Natural killer cell treated with Interleukin-12 subunit alpha and Interleukin-12 subunit beta and Interleukin-15 and Interleukin-18, amount 100 ng/mL, for 72 hours (primary cell): Measurements from ENCODE around the gene SRPRB. TPM values are rescaled to one million over a fixed set of nuclear protein-coding genes. Genes with fewer than 3 reads are reported as not detected.
A peak's percentile ranks its signal among the peaks of the same experiment; 100 is the strongest.

Experiments used
- ATAC-seq, 2 donors: fragments of 150-1000 bp; cut with Tn5 transposase in 1 of 2; sonication (Bioruptor Pico), chemical (Tn5 transposase) in 1 of 2; 2 replicates each; pipeline ENCODE4 v1.10.0; 2021
- DNase-seq: peaks from one replicate; pipeline ENCODE4 v3.0.0; 2022; ENCODE audit warnings: low spot score
- H3K27ac Mint-ChIP-seq, 2 donors: 1 replicate in 1 of 2; 2 replicates in 1 of 2; pipeline ENCODE4 v1.8.0; 2022; ENCODE audit warnings: mixed read lengths in 2 of 2, mild to moderate bottlenecking in 1 of 2, moderate library complexity in 1 of 2
- H3K27me3 Mint-ChIP-seq, 2 donors: 1 replicate in 1 of 2; 2 replicates in 1 of 2; pipeline ENCODE4 v1.8.0; 2022; ENCODE audit warnings: mixed read lengths in 2 of 2
- H3K36me3 Mint-ChIP-seq: one replicate; pipeline ENCODE4 v1.8.0; 2022; ENCODE audit warnings: mixed read lengths
- H3K4me1 Mint-ChIP-seq, 2 donors: 1 replicate in 1 of 2; 2 replicates in 1 of 2; pipeline ENCODE4 v1.8.0; 2022; ENCODE audit warnings: low read depth in 2 of 2, mixed read lengths in 2 of 2, mild to moderate bottlenecking in 1 of 2
- H3K4me3 Mint-ChIP-seq: one replicate; pipeline ENCODE4 v1.8.0; 2022; ENCODE audit warnings: mixed read lengths
- H3K9me3 Mint-ChIP-seq: 2 replicates; pipeline ENCODE4 v1.8.0; 2022; ENCODE audit warnings: mixed read lengths
- total RNA-seq, 2 donors: library from RNA; stranded (reverse); gene quantifications; one replicate each; pipeline ENCODE4 v1.2.3, GENCODE V29; 2022

The SRPRB gene
- total RNA-seq, 2 donors from 2014 or later, result 81.4 to 84.5 TPM

GRCh38 chr3:133837487-133838295 lies 32.1 kb downstream of the SRPRB start:
- Mint-ChIP-seq H3K27me3 (no peaks in the 10 kb centered on the region), H3K4me3 (no peak overlapping the region), H3K27ac (no peak overlapping the region), H3K36me3 (no peaks in the 10 kb centered on the region), H3K4me1 (no peaks in the 10 kb centered on the region), H3K9me3 (no peaks in the 10 kb centered on the region)
- peak; percentile 35 for DNase-seq
- ATAC-seq, result no peak

GRCh38 chr3:133838296-133838789 lies 32.7 kb downstream of the SRPRB start:
- H3K4me3 Mint-ChIP-seq, result no peak overlapping the region
- no peaks in the 10 kb centered on the region for H3K4me1 Mint-ChIP-seq
- DNase-seq (peak; percentile 57), ATAC-seq (no peak)
- H3K36me3 Mint-ChIP-seq, result no peaks in the 10 kb centered on the region
- H3K27me3 Mint-ChIP-seq, result no peaks in the 10 kb centered on the region
- no peaks in the 10 kb centered on the region for H3K9me3 Mint-ChIP-seq
- no peak overlapping the region for H3K27ac Mint-ChIP-seq

- H3K27ac Mint-ChIP-seq, result no peak overlapping the region
Observed at GRCh38 chr3:133838916-133839800, 33.5 kb downstream of the SRPRB start.

GRCh38 chr3:133840055-133840737 lies 34.6 kb downstream of the SRPRB start:
- Mint-ChIP-seq H3K9me3 (no peaks in the 10 kb centered on the region), H3K27me3 (peaks cover 0 to 7% of the 10 kb centered on the region in 2 donors), H3K4me1 (no peaks in the 10 kb centered on the region), H3K4me3 (no peak overlapping the region), H3K36me3 (no peaks in the 10 kb centered on the region), H3K27ac (no peak overlapping the region)
- peak; percentile 58 for DNase-seq
- no peak for ATAC-seq

More at GRCh38 chr3:133838916-133839800, 33.5 kb downstream of the SRPRB start:
- no peaks in the 10 kb centered on the region for H3K36me3 Mint-ChIP-seq
- no peaks in the 10 kb centered on the region for H3K4me1 Mint-ChIP-seq
- no peak overlapping the region for H3K4me3 Mint-ChIP-seq
- ATAC-seq (no peak), DNase-seq (peak; percentile 54)
- no peaks in the 10 kb centered on the region for H3K9me3 Mint-ChIP-seq
- peaks cover 0 to 3% of the 10 kb centered on the region in 2 donors for H3K27me3 Mint-ChIP-seq

GRCh38 chr3:133840767-133841166 lies 35.2 kb downstream of the SRPRB start:
- Mint-ChIP-seq H3K27ac (no peak overlapping the region), H3K4me1 (no peaks in the 10 kb centered on the region), H3K4me3 (no peak overlapping the region), H3K36me3 (no peaks in the 10 kb centered on the region), H3K27me3 (peaks cover 0 to 7% of the 10 kb centered on the region in 2 donors), H3K9me3 (no peaks in the 10 kb centered on the region)
- no peak for ATAC-seq
- no peak for DNase-seq

GRCh38 chr3:133841196-133841595 lies 35.6 kb downstream of the SRPRB start:
- no peak overlapping the region for H3K27ac Mint-ChIP-seq
- DNase-seq, result peak; percentile 56
- no peaks in the 10 kb centered on the region for H3K36me3 Mint-ChIP-seq
- H3K9me3 Mint-ChIP-seq, result no peaks in the 10 kb centered on the region
- ATAC-seq, result no peak
- H3K4me1 Mint-ChIP-seq, result no peaks in the 10 kb centered on the region
- peaks cover 0 to 9% of the 10 kb centered on the region in 2 donors for H3K27me3 Mint-ChIP-seq
- H3K4me3 Mint-ChIP-seq, result no peak overlapping the region

GRCh38 chr3:133842158-133842557 lies 36.5 kb downstream of the SRPRB start:
- H3K27ac Mint-ChIP-seq, result no peak overlapping the region

GRCh38 chr3:133843634-133844033 lies 38.0 kb downstream of the SRPRB start:
- Mint-ChIP-seq H3K36me3 (no peaks in the 10 kb centered on the region), H3K27ac (no peak overlapping the region), H3K4me3 (no peak overlapping the region), H3K27me3 (peaks cover 13 to 29% of the 10 kb centered on the region in 2 donors), H3K4me1 (no peaks in the 10 kb centered on the region), H3K9me3 (no peaks in the 10 kb centered on the region)
- DNase-seq (peak; percentile 51), ATAC-seq (no peak)

More at GRCh38 chr3:133842158-133842557, 36.5 kb downstream of the SRPRB start:
- no peaks in the 10 kb centered on the region for H3K4me1 Mint-ChIP-seq
- H3K27me3 Mint-ChIP-seq, result peaks cover 3 to 15% of the 10 kb centered on the region in 2 donors
- no peaks in the 10 kb centered on the region for H3K36me3 Mint-ChIP-seq
- H3K9me3 Mint-ChIP-seq, result no peaks in the 10 kb centered on the region
- ATAC-seq (no peak), DNase-seq (no peak)
- no peak overlapping the region for H3K4me3 Mint-ChIP-seq

- Mint-ChIP-seq H3K27me3 (peaks cover 16 to 29% of the 10 kb centered on the region in 2 donors), H3K36me3 (no peaks in the 10 kb centered on the region), H3K27ac (no peak overlapping the region), H3K4me1 (no peaks in the 10 kb centered on the region), H3K4me3 (no peak overlapping the region), H3K9me3 (no peaks in the 10 kb centered on the region)
- no peak for ATAC-seq
- DNase-seq, result no peak
Observed at GRCh38 chr3:133845127-133845526, 39.5 kb downstream of the SRPRB start.

GRCh38 chr3:133849346-133849745 lies 43.7 kb downstream of the SRPRB start:
- Mint-ChIP-seq H3K4me3 (no peak overlapping the region), H3K27me3 (peaks cover 16 to 24% of the 10 kb centered on the region in 2 donors), H3K4me1 (peaks cover 5 to 6% of the 10 kb centered on the region in 2 donors), H3K27ac (no peak overlapping the region), H3K9me3 (no peaks in the 10 kb centered on the region), H3K36me3 (no peaks in the 10 kb centered on the region)
- ATAC-seq (peak; percentile 34 to 57), DNase-seq (no peak)

GRCh38 chr3:133850034-133850433 lies 44.4 kb downstream of the SRPRB start:
- peaks cover 18 to 22% of the 10 kb centered on the region in 2 donors for H3K27me3 Mint-ChIP-seq
- no peaks in the 10 kb centered on the region for H3K9me3 Mint-ChIP-seq
- no peak overlapping the region for H3K4me3 Mint-ChIP-seq
- H3K4me1 Mint-ChIP-seq, result peaks cover 5 to 6% of the 10 kb centered on the region in 2 donors
- no peaks in the 10 kb centered on the region for H3K36me3 Mint-ChIP-seq
- DNase-seq, result no peak
- no peak for ATAC-seq
- H3K27ac Mint-ChIP-seq, result no peak overlapping the region

GRCh38 chr3:133851266-133851906 lies 45.8 kb downstream of the SRPRB start:
- peak overlapping the region; percentile 23 for H3K4me3 Mint-ChIP-seq
- peaks cover 5 to 6% of the 10 kb centered on the region in 2 donors for H3K4me1 Mint-ChIP-seq
- ATAC-seq (peak; percentile 46 to 73), DNase-seq (peak; percentile 26)
- H3K27me3 Mint-ChIP-seq, result peaks cover 17 to 18% of the 10 kb centered on the region in 2 donors
- H3K9me3 Mint-ChIP-seq, result no peaks in the 10 kb centered on the region
- no peaks in the 10 kb centered on the region for H3K36me3 Mint-ChIP-seq
- H3K27ac Mint-ChIP-seq, result peak overlapping the region in 1 of 2 donors; percentile 4

GRCh38 chr3:133851931-133852330 lies 46.3 kb downstream of the SRPRB start:
- no peak overlapping the region for H3K27ac Mint-ChIP-seq
- peaks cover 5 to 6% of the 10 kb centered on the region in 2 donors for H3K4me1 Mint-ChIP-seq
- peaks cover 15 to 16% of the 10 kb centered on the region in 2 donors for H3K27me3 Mint-ChIP-seq
- ATAC-seq (no peak), DNase-seq (no peak)
- no peak overlapping the region for H3K4me3 Mint-ChIP-seq
- H3K9me3 Mint-ChIP-seq, result no peaks in the 10 kb centered on the region
- no peaks in the 10 kb centered on the region for H3K36me3 Mint-ChIP-seq
